H1 (cell line): ENCODE results near the gene SOWAHC. TPM values are rescaled to one million over a fixed set of nuclear protein-coding genes. Genes with fewer than 3 reads are reported as not detected.

Experiments used
- CTCF ChIA-PET: fragments of 300-600 bp; sonication (Branson Sonifier 250); formaldehyde crosslinking; loops from one replicate; lab custom pipeline; 2021; ENCODE audit not compliant: partially characterized antibody; lab: Charles Lee
- POLR2A ChIA-PET: fragments of 300-600 bp; sonication (Branson Sonifier 250); formaldehyde crosslinking; loops from one replicate; lab custom pipeline; 2021; ENCODE audit warnings: inconsistent platforms; ENCODE audit not compliant: partially characterized antibody; lab: Charles Lee
- DNase-seq, 2 experiments: peaks; one replicate each; pipeline versions ENCODE4 v3.0.0 to v3.0.0-alpha.2; 2010 to 2022; ENCODE audit warnings: low spot score in 2 of 2, low read depth in 1 of 2, mixed read lengths in 1 of 2
- FAIRE-seq: peaks from 2 replicates; lab custom pipeline; 2011; peaks lifted over from hg19 to GRCh38; lab: Jason Lieb, UNC
- H2AFZ ChIP-seq: 2 replicates; pipeline ENCODE4 v1.8.1; 2012; ENCODE audit warnings: low read length, inconsistent platforms
- H2AK5ac ChIP-seq: 2 replicates; pipeline ENCODE4 v1.6.1; 2013; ENCODE audit warnings: low read depth, low read length
- H2BK120ac ChIP-seq: replicated peaks from 2 replicates; pipeline ENCODE3; 2013; ENCODE audit warnings: low read depth, low read length, inconsistent platforms
- H2BK12ac ChIP-seq: 2 replicates; pipeline ENCODE4 v1.6.1; 2013; ENCODE audit warnings: low read depth, low read length
- H2BK15ac ChIP-seq: 2 replicates; pipeline ENCODE4 v1.6.1; 2013; ENCODE audit warnings: low read length
- H2BK20ac ChIP-seq: 2 replicates; pipeline ENCODE4 v1.6.1; 2013; ENCODE audit warnings: low read length
- H2BK5ac ChIP-seq: 2 replicates; pipeline ENCODE4 v1.6.1; 2013; ENCODE audit warnings: low read depth, low read length
- H3K14ac ChIP-seq: 2 replicates; pipeline ENCODE4 v1.6.1; 2013; ENCODE audit warnings: inconsistent platforms; ENCODE audit not compliant: insufficient read length
- H3K18ac ChIP-seq: 2 replicates; pipeline ENCODE4 v1.6.1; 2013; ENCODE audit warnings: low read length; ENCODE audit errors: extremely low read depth
- H3K23ac ChIP-seq: 2 replicates; pipeline ENCODE4 v1.6.1; 2013; ENCODE audit warnings: inconsistent platforms; ENCODE audit not compliant: insufficient read length
- H3K23me2 ChIP-seq: 2 replicates; pipeline ENCODE4 v1.6.1; 2013; ENCODE audit warnings: low read depth, low read length
- H3K27ac ChIP-seq: 2 replicates; pipeline ENCODE4 v1.6.1; 2011; ENCODE audit warnings: low read depth, low read length, inconsistent platforms
- H3K27me3 ChIP-seq, 4 experiments: replicated peaks in 1 of 4; 1 replicate in 1 of 4; 2 replicates in 3 of 4; pipeline versions ENCODE4 v1.6.1 to v1.8.1; 2011 to 2013; ENCODE audit warnings: low read length in 3 of 4, mild to moderate bottlenecking in 3 of 4, inconsistent platforms in 2 of 4, mixed read lengths in 2 of 4, moderate library complexity in 1 of 4; ENCODE audit not compliant: control insufficient read depth in 3 of 4, insufficient read depth in 3 of 4; ENCODE audit errors: extremely low read depth in 1 of 4
- H3K36me3 ChIP-seq, 4 experiments: 2 replicates each; pipeline versions ENCODE4 v1.6.1 to v1.8.1; 2011 to 2013; ENCODE audit warnings: mild to moderate bottlenecking in 4 of 4, low read length in 3 of 4, moderate library complexity in 2 of 4, control low read depth in 1 of 4, inconsistent platforms in 1 of 4; ENCODE audit not compliant: insufficient read depth in 4 of 4, control insufficient read depth in 2 of 4
- H3K4ac ChIP-seq: replicated peaks from 2 replicates; pipeline ENCODE3; 2013; ENCODE audit warnings: low read length, low read depth, mixed read lengths, inconsistent platforms; ENCODE audit not compliant: insufficient read length
- H3K4me1 ChIP-seq, 4 experiments: replicated peaks in 1 of 4; 1 replicate in 1 of 4; 2 replicates in 3 of 4; pipeline versions ENCODE4 v1.6.1 to v1.8.1; 2011 to 2013; ENCODE audit warnings: low read length in 3 of 4, inconsistent platforms in 2 of 4, mixed read lengths in 1 of 4; ENCODE audit not compliant: insufficient read depth in 4 of 4, control insufficient read depth in 3 of 4
- H3K4me2 ChIP-seq, 2 experiments: 2 replicates each; pipeline versions ENCODE4 v1.6.1 to v1.8.1; 2011 to 2013; ENCODE audit warnings: low read depth in 2 of 2, low read length in 2 of 2, control low read depth in 1 of 2, inconsistent platforms in 1 of 2, mild to moderate bottlenecking in 1 of 2; ENCODE audit not compliant: insufficient read depth in 1 of 2
- H3K4me3 ChIP-seq, 4 experiments: fragments of 200-600, 300-600 bp in 1 of 4; sonication (generic), shearing (Covaris generic), sonication (Bioruptor Twin) in 1 of 4; 2 replicates each; pipeline versions ENCODE4 v1.5.1 to v1.8.1; 2011 to 2016; ENCODE audit warnings: low read length in 4 of 4, low read depth in 3 of 4, control low read depth in 2 of 4, inconsistent platforms in 2 of 4, mild to moderate bottlenecking in 2 of 4, mixed read lengths in 1 of 4, moderate library complexity in 1 of 4; ENCODE audit not compliant: insufficient read depth in 2 of 4; ENCODE audit errors: extremely low read depth in 1 of 4
- H3K56ac ChIP-seq: replicated peaks from 2 replicates; pipeline ENCODE3; 2013; ENCODE audit warnings: low read depth, mild to moderate bottlenecking, mixed read lengths, low read length, inconsistent platforms; ENCODE audit not compliant: insufficient read length
- H3K79me1 ChIP-seq: 2 replicates; pipeline ENCODE4 v1.6.1; 2013; ENCODE audit warnings: low read depth, low read length, control low read depth
- H3K79me2 ChIP-seq, 2 experiments: 2 replicates each; pipeline versions ENCODE4 v1.6.1 to v1.8.1; 2012 to 2013; ENCODE audit warnings: low read length in 2 of 2, mild to moderate bottlenecking in 2 of 2, inconsistent platforms in 1 of 2; ENCODE audit not compliant: insufficient read depth in 2 of 2, control insufficient read depth in 1 of 2
- H3K9ac ChIP-seq, 4 experiments: replicated peaks in 1 of 4; 1 replicate in 1 of 4; 2 replicates in 3 of 4; pipeline versions ENCODE4 v1.6.1 to v1.8.1; 2011 to 2013; ENCODE audit warnings: low read depth in 3 of 4, low read length in 3 of 4, control low read depth in 2 of 4, mild to moderate bottlenecking in 2 of 4, moderate library complexity in 2 of 4, inconsistent platforms in 1 of 4; ENCODE audit errors: extremely low read depth in 1 of 4
- H3K9me3 ChIP-seq, 2 experiments: 2 replicates each; pipeline versions ENCODE4 v1.6.1 to v1.8.1; 2012 to 2013; ENCODE audit warnings: mild to moderate bottlenecking in 2 of 2, moderate library complexity in 2 of 2, control low read depth in 1 of 2, inconsistent platforms in 1 of 2, low read depth in 1 of 2, low read length in 1 of 2, mixed read lengths in 1 of 2; ENCODE audit not compliant: insufficient read depth in 2 of 2
- H4K20me1 ChIP-seq, 2 experiments: replicated peaks in 1 of 2; 2 replicates each; pipeline versions ENCODE3 to v1.8.1; 2011 to 2013; ENCODE audit warnings: inconsistent platforms in 2 of 2, low read length in 2 of 2, mild to moderate bottlenecking in 1 of 2; ENCODE audit not compliant: insufficient read depth in 2 of 2, control insufficient read depth in 1 of 2
- H4K5ac ChIP-seq: 2 replicates; pipeline ENCODE4 v1.6.1; 2013; ENCODE audit warnings: low read length, low read depth, mixed read lengths, inconsistent platforms; ENCODE audit not compliant: insufficient read length
- H4K8ac ChIP-seq: 2 replicates; pipeline ENCODE4 v1.8.0; 2013; ENCODE audit warnings: mild to moderate bottlenecking, moderate library complexity, low read length, inconsistent platforms; ENCODE audit not compliant: insufficient read depth; ENCODE audit errors: extremely low read depth
- H4K91ac ChIP-seq: replicated peaks from 2 replicates; pipeline ENCODE3; 2013; ENCODE audit warnings: low read length, mixed read lengths, inconsistent platforms; ENCODE audit not compliant: insufficient read length
- BACH1 ChIP-seq: IDR thresholded peaks from 2 replicates; pipeline ENCODE4 v1.6.1; 2012; ENCODE audit warnings: low read length, improper control_type of control experiment
- BCL11A ChIP-seq, 2 experiments: IDR thresholded peaks; one replicate each; pipeline ENCODE4 v1.6.1; 2011; ENCODE audit warnings: low read depth in 2 of 2, low read length in 2 of 2, mild to moderate bottlenecking in 2 of 2
- CEBPB ChIP-seq: IDR thresholded peaks from 2 replicates; pipeline ENCODE4 v1.6.1; 2012; ENCODE audit warnings: low read depth, low read length
- EGR1 ChIP-seq: IDR thresholded peaks from 2 replicates; pipeline ENCODE4 v1.6.1; 2011; ENCODE audit warnings: low read depth, low read length, borderline replicate concordance
- EZH2 ChIP-seq: fragments of 200-600 bp; sonication (generic); IDR thresholded peaks from 2 replicates; pipeline ENCODE4 v1.7.1; 2012; ENCODE audit warnings: low read depth, mild to moderate bottlenecking, moderate library complexity, low read length, inconsistent platforms; ENCODE audit not compliant: severe bottlenecking
- MAFK ChIP-seq: IDR thresholded peaks from 2 replicates; pipeline ENCODE4 v1.6.1; 2012; ENCODE audit warnings: low read depth, mild to moderate bottlenecking, improper control_type of control experiment, low read length
- NANOG ChIP-seq: IDR thresholded peaks from 2 replicates; pipeline ENCODE4 v1.6.1; 2011; ENCODE audit warnings: low read length, low read depth, mild to moderate bottlenecking, inconsistent platforms; ENCODE audit not compliant: insufficient read depth, poor library complexity, severe bottlenecking
- RXRA ChIP-seq: IDR thresholded peaks from 2 replicates; pipeline ENCODE4 v1.6.1; 2011; ENCODE audit warnings: low read depth, mild to moderate bottlenecking, low read length, moderate library complexity; ENCODE audit not compliant: insufficient read depth
- SAP30 ChIP-seq: fragments of 300-600 bp; sonication (generic); IDR thresholded peaks from 2 replicates; pipeline ENCODE4 v1.7.1; 2012; ENCODE audit warnings: low read length, moderate library complexity, mild to moderate bottlenecking, inconsistent platforms; ENCODE audit not compliant: insufficient read depth, insufficient replicate concordance
- SIX5 ChIP-seq: IDR thresholded peaks from 2 replicates; pipeline ENCODE4 v1.6.1; 2011; ENCODE audit warnings: mild to moderate bottlenecking, low read depth, low read length
- SRF ChIP-seq: IDR thresholded peaks from 2 replicates; pipeline ENCODE4 v1.6.1; 2011; ENCODE audit warnings: mild to moderate bottlenecking, low read depth, low read length, moderate library complexity
- SUZ12 ChIP-seq: fragments of 200-600 bp; sonication (generic); IDR thresholded peaks from 2 replicates; pipeline ENCODE4 v1.6.1; 2012; ENCODE audit warnings: mild to moderate bottlenecking, inconsistent platforms, low read length, moderate library complexity, mixed read lengths
- TAF7 ChIP-seq: optimal IDR thresholded peaks from 2 replicates; pipeline ENCODE3; 2011; ENCODE audit warnings: low read depth, mild to moderate bottlenecking, inconsistent platforms, low read length, moderate library complexity, borderline replicate concordance
- TEAD4 ChIP-seq: IDR thresholded peaks from 2 replicates; pipeline ENCODE4 v1.6.1; 2012; ENCODE audit warnings: low read depth, low read length, inconsistent platforms, mixed read lengths
- ZNF274 ChIP-seq: IDR thresholded peaks from 2 replicates; pipeline ENCODE4 v1.7.0; 2012; ENCODE audit warnings: low read length, borderline replicate concordance; ENCODE audit errors: extremely low read depth
- WGBS, 2 experiments: shearing (Covaris generic) in 1 of 2; methylation state at CpG; one replicate each; pipeline versions ENCODE4 v1.1.6 to v1.1.7; 2013 to 2015; ENCODE audit warnings: low lambda C conversion rate in 2 of 2, mixed read lengths in 2 of 2, inconsistent platforms in 1 of 2, low coverage in 1 of 2, missing lambda C conversion rate in 1 of 2; ENCODE audit not compliant: insufficient replicate concordance in 2 of 2, insufficient coverage in 1 of 2, insufficient read length in 1 of 2; ENCODE audit errors: extremely low coverage in 1 of 2, missing lambda C conversion rate in 1 of 2; 5-methylcytosine and 5-hydroxymethylcytosine counted together
- polyA plus RNA-seq, 7 experiments: library from polyadenylated mRNA; depleted of rRNA in 3 of 7; stranded (reverse) in 5 of 7; unstranded in 2 of 7; fragments of >200 nt in 5 of 7; fragments of 200-250 nt in 2 of 7; gene quantifications; 1 replicate in 5 of 7; 2 replicates in 1 of 7; 4 replicates in 1 of 7; pipeline versions ENCODE4 v1.2.1 to v1.2.3, GENCODE V29; 2011 to 2013; ENCODE audit warnings: missing spikeins in 2 of 7, mixed read lengths in 2 of 7
- total RNA-seq: library from RNA; stranded (reverse); fragmentation: NEBNext Ultra II Directional; extraction: Animal tissue kit (Norgen Biotek cat#: 25700); gene quantifications from 2 replicates; pipeline ENCODE4 v1.2.1, GENCODE V29; 2021

The SOWAHC gene
- total and polyA plus RNA-seq, 2 of the 8 experiments (the other 6 are each of a cell fraction or from before 2014, with no cell fraction given) = 3.1 to 17.8 TPM

DNA sequence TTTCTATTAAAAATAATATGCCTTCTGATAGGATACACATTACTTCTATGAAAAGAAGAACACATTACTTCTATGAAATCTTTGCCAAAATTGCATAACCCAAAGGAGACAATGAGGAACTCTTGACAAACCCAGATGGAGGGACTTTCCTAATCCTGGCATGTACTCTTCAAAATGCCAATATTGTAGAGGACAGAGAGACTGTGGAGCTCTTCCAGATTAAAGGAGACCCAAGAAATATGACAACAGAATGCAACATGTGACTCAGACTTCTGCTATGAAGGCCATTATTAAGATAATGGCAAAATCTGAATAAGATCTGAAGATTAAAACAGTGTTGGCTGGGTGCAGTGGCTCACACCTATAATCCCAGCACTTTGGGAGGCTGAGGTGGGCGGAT lies 22.2 kb downstream of the SOWAHC start:
- Histone ChIP-seq H2BK120ac (no peak overlapping the region), H3K14ac (no peak overlapping the region), H2BK12ac (no peak overlapping the region), H3K56ac (no peak overlapping the region), H2AFZ (no peak overlapping the region), H4K91ac (no peak overlapping the region), H4K5ac (no peak overlapping the region), H3K9ac (no peak overlapping the region), H2AK5ac (no peak overlapping the region), H3K23me2 (no peaks in the 10 kb centered on the region), H3K4me1 (no peaks in the 10 kb centered on the region), H2BK15ac (no peak overlapping the region), H3K27me3 (no peaks in the 10 kb centered on the region), H3K4me2 (no peak overlapping the region), H4K8ac (no peak overlapping the region), H2BK5ac (no peak overlapping the region), H3K23ac (no peak overlapping the region), H3K36me3 (no peaks in the 10 kb centered on the region), H3K18ac (no peak overlapping the region), H4K20me1 (no peaks in the 10 kb centered on the region), H3K4ac (no peak overlapping the region), H3K79me1 (no peaks in the 10 kb centered on the region), H2BK20ac (no peak overlapping the region), H3K27ac (no peak overlapping the region), H3K4me3 (no peak overlapping the region), H3K9me3 (no peaks in the 10 kb centered on the region), H3K79me2 (no peaks in the 10 kb centered on the region)
- ChIA-PET POLR2A (no interaction called here), CTCF (no interaction called here)
- TF ChIP-seq BACH1 = no peak
- no peak for TF ChIP-seq EZH2
- no peak for TF ChIP-seq SAP30
- no peak for TF ChIP-seq BCL11A (IDR thresholded peaks at IDR 0.05; ENCODE audit: low read depth in 2 of 2, low read length in 2 of 2)
- TF ChIP-seq CEBPB = no peak
- TF ChIP-seq SRF = no peak
- no peak for TF ChIP-seq EGR1
- TF ChIP-seq SIX5 = no peak
- no peak for TF ChIP-seq TAF7
- no peak for TF ChIP-seq TEAD4
- TF ChIP-seq NANOG = no peak
- TF ChIP-seq RXRA = no peak
- TF ChIP-seq MAFK = no peak
- TF ChIP-seq SUZ12 = no peak
- no peak for TF ChIP-seq ZNF274
- 67% methylated on average over 1 of the region's 1 CpG; no CpG with 5 or more reads in 1 of the 2 experiments for WGBS, 2 experiments
- FAIRE-seq (no peak), DNase-seq (no peak)
